Measurements from ENCODE around the gene IGF2BP2.

The IGF2BP2 gene

DNA sequence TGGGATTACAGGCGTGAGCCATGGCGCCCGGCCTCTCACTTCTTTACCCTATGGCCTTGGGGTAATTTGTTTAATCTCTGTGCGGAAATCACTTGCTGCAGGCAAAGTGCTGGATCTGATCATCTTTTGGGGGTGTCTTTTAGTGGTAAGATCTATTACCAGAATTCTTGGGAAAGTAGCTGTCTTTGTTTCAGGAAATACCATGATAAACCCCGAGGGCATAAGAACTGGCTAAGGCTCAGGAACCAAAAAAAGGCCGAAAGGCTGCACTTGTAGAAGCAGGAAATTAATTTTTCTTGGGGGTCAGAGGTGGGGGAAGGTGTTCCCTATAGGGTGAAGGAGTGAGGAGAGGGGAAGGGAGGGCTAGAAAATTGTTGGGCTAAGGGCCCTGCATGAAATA is 22.7 kb upstream of the IGF2BP2 start:
- H2AK5ac ChIP-seq (ENCODE audit: low read length) = no peak overlapping the region
- no peaks in the 10 kb centered on the region for H3K27me3 ChIP-seq (ENCODE audit: insufficient read depth, low read length)
- no peak overlapping the region for H3K4me2 ChIP-seq (ENCODE audit: low read length)
- H3K18ac ChIP-seq (ENCODE audit: low read length) = no peak overlapping the region
- H2BK5ac ChIP-seq (ENCODE audit: low read depth, low read length, poor library complexity) = no peak overlapping the region
- no peaks in the 10 kb centered on the region for H3K4me1 ChIP-seq (ENCODE audit: control insufficient read depth in 1 of 2, insufficient read depth in 2 of 2, low read length in 2 of 2)
- no peak overlapping the region for H2BK120ac ChIP-seq (ENCODE audit: insufficient read depth, low read length, poor library complexity)
- H4K91ac ChIP-seq (ENCODE audit: low read depth, low read length) = no peak overlapping the region
- H2AFZ ChIP-seq (ENCODE audit: insufficient read depth, low read length, poor library complexity) = no peak overlapping the region
- no peaks in the 10 kb centered on the region for H3K79me1 ChIP-seq (ENCODE audit: low read length)
- no peak overlapping the region for H3K14ac ChIP-seq (ENCODE audit: low read length)
- no peak overlapping the region for H3K27ac ChIP-seq (ENCODE audit: low read depth, low read length)
- H2BK12ac ChIP-seq (ENCODE audit: low read length) = no peak overlapping the region
- no peak overlapping the region for H3K4ac ChIP-seq (ENCODE audit: low read depth, low read length)
- WGBS (ENCODE audit: extremely low coverage, insufficient coverage, insufficient read length) = no CpG with 5 or more reads among the region's 6 CpGs
- DNase-seq = no peak
- H4K8ac ChIP-seq (ENCODE audit: low read depth, low read length) = no peak overlapping the region
- no peak overlapping the region for H3K23ac ChIP-seq (ENCODE audit: low read length)
- no peak overlapping the region for H4K12ac ChIP-seq (ENCODE audit: low read depth, low read length)
- H3K4me3 ChIP-seq (ENCODE audit: low read depth, low read length) = no peak overlapping the region
- H3K36me3 ChIP-seq (ENCODE audit: control insufficient read depth in 1 of 2, insufficient read depth in 2 of 2, low read length in 2 of 2) = no peaks in the 10 kb centered on the region
- H3K9ac ChIP-seq (ENCODE audit: low read length) = no peak overlapping the region
- H3K79me2 ChIP-seq (ENCODE audit: control insufficient read depth, insufficient read depth, low read length, poor library complexity) = no peaks in the 10 kb centered on the region
- H3K9me3 ChIP-seq (ENCODE audit: insufficient read depth, low read depth, low read length) = no peaks in the 10 kb centered on the region

DNA sequence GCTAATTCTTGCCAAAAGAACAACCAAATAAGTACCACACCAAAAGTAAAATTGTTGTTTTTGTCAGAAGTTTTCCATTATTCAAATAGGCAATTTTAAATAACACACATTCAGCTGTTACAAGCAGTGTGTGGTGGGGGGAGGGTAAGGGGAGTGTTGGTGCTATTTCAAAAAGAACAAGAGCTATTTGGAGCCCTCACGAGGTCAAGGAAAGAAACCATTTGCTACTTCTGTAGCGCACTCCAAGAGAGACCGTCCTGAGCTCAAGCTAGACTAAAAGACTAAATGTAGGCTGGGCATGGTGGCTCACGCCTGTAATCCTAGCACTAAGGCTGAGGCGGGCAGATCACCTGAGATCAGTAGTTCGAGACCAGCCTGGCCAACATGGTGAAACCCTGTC is 21.2 kb upstream of the IGF2BP2 start:
- Histone ChIP-seq H3K9ac (ENCODE audit: low read length) (no peak overlapping the region), H3K4ac (ENCODE audit: low read depth, low read length) (no peak overlapping the region), H3K9me3 (ENCODE audit: insufficient read depth, low read depth, low read length) (no peaks in the 10 kb centered on the region), H2BK5ac (ENCODE audit: low read depth, low read length, poor library complexity) (no peak overlapping the region), H3K79me1 (ENCODE audit: low read length) (no peaks in the 10 kb centered on the region), H3K23ac (ENCODE audit: low read length) (no peak overlapping the region), H2AFZ (ENCODE audit: insufficient read depth, low read length, poor library complexity) (no peak overlapping the region), H3K36me3 (ENCODE audit: control insufficient read depth in 1 of 2, insufficient read depth in 2 of 2, low read length in 2 of 2) (no peaks in the 10 kb centered on the region), H3K79me2 (ENCODE audit: control insufficient read depth, insufficient read depth, low read length, poor library complexity) (no peaks in the 10 kb centered on the region), H2AK5ac (ENCODE audit: low read length) (no peak overlapping the region), H2BK12ac (ENCODE audit: low read length) (no peak overlapping the region), H3K4me1 (ENCODE audit: control insufficient read depth in 1 of 2, insufficient read depth in 2 of 2, low read length in 2 of 2) (no peaks in the 10 kb centered on the region), H3K14ac (ENCODE audit: low read length) (no peak overlapping the region), H2BK120ac (ENCODE audit: insufficient read depth, low read length, poor library complexity) (no peak overlapping the region), H3K27ac (ENCODE audit: low read depth, low read length) (no peak overlapping the region), H4K8ac (ENCODE audit: low read depth, low read length) (no peak overlapping the region), H4K91ac (ENCODE audit: low read depth, low read length) (no peak overlapping the region), H3K18ac (ENCODE audit: low read length) (no peak overlapping the region), H4K12ac (ENCODE audit: low read depth, low read length) (no peak overlapping the region), H3K4me3 (ENCODE audit: low read depth, low read length) (no peak overlapping the region), H3K27me3 (ENCODE audit: insufficient read depth, low read length) (no peaks in the 10 kb centered on the region), H3K4me2 (ENCODE audit: low read length) (no peak overlapping the region)
- no peak for DNase-seq
- WGBS (ENCODE audit: extremely low coverage, insufficient coverage, insufficient read length) = no CpG with 5 or more reads among the region's 6 CpGs

DNA sequence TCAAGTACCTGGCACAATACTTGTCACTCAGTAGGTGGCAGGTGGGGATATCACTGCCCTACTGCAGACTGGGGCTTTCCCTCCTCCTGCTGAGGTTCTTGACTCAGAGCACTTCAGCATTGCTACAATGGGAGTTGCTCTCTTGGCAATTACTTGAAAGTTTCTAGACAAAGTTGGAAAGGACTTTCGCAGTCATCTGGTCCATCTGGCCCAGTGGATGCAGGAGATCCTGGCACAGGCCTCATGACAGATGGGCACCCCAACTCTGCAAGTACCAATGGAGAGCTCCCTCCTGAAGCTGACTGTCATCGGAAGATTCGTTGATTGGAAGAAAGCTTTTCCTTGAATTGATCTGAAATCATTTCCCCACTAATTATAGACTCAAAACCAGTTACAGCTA is 19.2 kb upstream of the IGF2BP2 start:
- Histone ChIP-seq H3K18ac (ENCODE audit: low read length) (no peak overlapping the region), H3K27ac (ENCODE audit: low read depth, low read length) (no peak overlapping the region), H3K14ac (ENCODE audit: low read length) (no peak overlapping the region), H4K91ac (ENCODE audit: low read depth, low read length) (no peak overlapping the region), H2AK5ac (ENCODE audit: low read length) (no peak overlapping the region), H3K4me3 (ENCODE audit: low read depth, low read length) (no peak overlapping the region), H3K23ac (ENCODE audit: low read length) (no peak overlapping the region), H4K12ac (ENCODE audit: low read depth, low read length) (no peak overlapping the region), H3K4me1 (ENCODE audit: control insufficient read depth in 1 of 2, insufficient read depth in 2 of 2, low read length in 2 of 2) (no peaks in the 10 kb centered on the region), H2BK5ac (ENCODE audit: low read depth, low read length, poor library complexity) (no peak overlapping the region), H3K79me2 (ENCODE audit: control insufficient read depth, insufficient read depth, low read length, poor library complexity) (no peaks in the 10 kb centered on the region), H4K8ac (ENCODE audit: low read depth, low read length) (no peak overlapping the region), H3K9me3 (ENCODE audit: insufficient read depth, low read depth, low read length) (no peaks in the 10 kb centered on the region), H3K79me1 (ENCODE audit: low read length) (no peaks in the 10 kb centered on the region), H3K36me3 (ENCODE audit: control insufficient read depth in 1 of 2, insufficient read depth in 2 of 2, low read length in 2 of 2) (no peaks in the 10 kb centered on the region), H2BK120ac (ENCODE audit: insufficient read depth, low read length, poor library complexity) (no peak overlapping the region), H3K9ac (ENCODE audit: low read length) (no peak overlapping the region), H3K4ac (ENCODE audit: low read depth, low read length) (no peak overlapping the region), H2BK12ac (ENCODE audit: low read length) (no peak overlapping the region), H3K27me3 (ENCODE audit: insufficient read depth, low read length) (no peaks in the 10 kb centered on the region), H3K4me2 (ENCODE audit: low read length) (no peak overlapping the region), H2AFZ (ENCODE audit: insufficient read depth, low read length, poor library complexity) (no peak overlapping the region)
- no CpG with 5 or more reads among the region's 3 CpGs for WGBS (ENCODE audit: extremely low coverage, insufficient coverage, insufficient read length)
- no peak for DNase-seq

DNA sequence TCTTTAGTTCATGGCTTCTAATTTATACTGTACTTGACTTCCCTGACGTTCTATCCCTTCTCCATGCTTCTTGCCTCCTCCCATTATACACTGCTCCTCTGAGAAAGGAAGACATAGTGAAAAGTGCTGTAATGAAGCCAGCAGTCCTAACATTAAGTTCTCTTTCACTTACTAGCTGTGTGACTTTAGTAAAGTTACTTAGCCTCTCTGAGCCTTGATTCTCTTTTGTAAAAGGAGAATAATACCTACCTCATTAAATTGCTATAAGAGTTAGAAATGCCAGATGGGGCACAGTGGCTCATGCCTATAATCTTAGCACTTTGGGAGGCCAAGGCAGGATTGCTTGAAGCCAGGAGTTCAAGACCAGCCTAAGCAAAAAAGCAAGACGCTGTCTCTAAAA is 18.8 kb upstream of the IGF2BP2 start:
- Histone ChIP-seq H2AK5ac (ENCODE audit: low read length) (no peak overlapping the region), H4K91ac (ENCODE audit: low read depth, low read length) (no peak overlapping the region), H2BK12ac (ENCODE audit: low read length) (no peak overlapping the region), H3K9ac (ENCODE audit: low read length) (no peak overlapping the region), H3K18ac (ENCODE audit: low read length) (no peak overlapping the region), H3K14ac (ENCODE audit: low read length) (no peak overlapping the region), H3K4ac (ENCODE audit: low read depth, low read length) (no peak overlapping the region), H4K12ac (ENCODE audit: low read depth, low read length) (no peak overlapping the region), H2BK120ac (ENCODE audit: insufficient read depth, low read length, poor library complexity) (no peak overlapping the region), H2BK5ac (ENCODE audit: low read depth, low read length, poor library complexity) (no peak overlapping the region), H3K27me3 (ENCODE audit: insufficient read depth, low read length) (no peaks in the 10 kb centered on the region), H3K4me1 (ENCODE audit: control insufficient read depth in 1 of 2, insufficient read depth in 2 of 2, low read length in 2 of 2) (no peaks in the 10 kb centered on the region), H3K23ac (ENCODE audit: low read length) (no peak overlapping the region), H3K79me1 (ENCODE audit: low read length) (no peaks in the 10 kb centered on the region), H3K4me3 (ENCODE audit: low read depth, low read length) (no peak overlapping the region), H3K4me2 (ENCODE audit: low read length) (no peak overlapping the region), H4K8ac (ENCODE audit: low read depth, low read length) (no peak overlapping the region), H3K27ac (ENCODE audit: low read depth, low read length) (no peak overlapping the region), H3K9me3 (ENCODE audit: insufficient read depth, low read depth, low read length) (no peaks in the 10 kb centered on the region), H2AFZ (ENCODE audit: insufficient read depth, low read length, poor library complexity) (no peak overlapping the region), H3K79me2 (ENCODE audit: control insufficient read depth, insufficient read depth, low read length, poor library complexity) (no peaks in the 10 kb centered on the region), H3K36me3 (ENCODE audit: control insufficient read depth in 1 of 2, insufficient read depth in 2 of 2, low read length in 2 of 2) (no peaks in the 10 kb centered on the region)
- no peak for DNase-seq
- no CpG with 5 or more reads among the region's 2 CpGs for WGBS (ENCODE audit: extremely low coverage, insufficient coverage, insufficient read length)
